Prostate gland (tissue), 2 donors: ENCODE measurements around the gene SEPTIN1. TPM values are rescaled to one million over a fixed set of nuclear protein-coding genes. Genes with fewer than 3 reads are reported as not detected.
A peak's percentile ranks its signal among the peaks of the same experiment; 100 is the strongest.

ENCODE experiments used
- DNase-seq: peaks from one replicate; pipeline ENCODE4 v3.0.0-alpha.2; 2019; ENCODE audit warnings: low spot score
- H3K27ac ChIP-seq, 2 donors: fragments of 200-600 bp; sonication (generic); 2 replicates each; pipeline ENCODE4 v1.5.1; 2017 to 2019
- H3K27me3 ChIP-seq: fragments of 200-600 bp; sonication (generic); replicated peaks from 2 replicates; pipeline ENCODE4 v1.5.1; 2019; ENCODE audit not compliant: insufficient read depth
- H3K36me3 ChIP-seq, 2 donors: fragments of 200-600 bp; sonication (generic); 1 replicate in 1 of 2; 2 replicates in 1 of 2; pipeline versions ENCODE4 v1.5.1 to v1.8.1; 2017 to 2019
- H3K4me1 ChIP-seq: fragments of 200-600 bp; sonication (generic); replicated peaks from 2 replicates; pipeline ENCODE4 v1.5.1; 2019
- H3K4me3 ChIP-seq, 2 donors: fragments of 200-600 bp; sonication (generic); 2 replicates each; pipeline ENCODE4 v1.5.1; 2017 to 2019
- H3K9me3 ChIP-seq: fragments of 200-600 bp; sonication (generic); 2 replicates; pipeline ENCODE4 v1.5.1; 2017
- CTCF ChIP-seq, 4 experiments: fragments of 200-600 bp in 2 of 4; fragments of 450-650 bp in 2 of 4; sonication (generic) in 2 of 4; IDR thresholded peaks; 1 replicate in 3 of 4; 2 replicates in 1 of 4; pipeline ENCODE4 v1.5.1; 2016 to 2019; ENCODE audit warnings: antibody characterized with exemption in 4 of 4, mild to moderate bottlenecking in 2 of 4, moderate library complexity in 2 of 4
- POLR2A ChIP-seq: fragments of 450-650 bp; IDR thresholded peaks from one replicate; pipeline ENCODE4 v1.6.1; 2016; ENCODE audit warnings: antibody characterized with exemption, mild to moderate bottlenecking
- POLR2AphosphoS5 ChIP-seq: sonication (generic); formaldehyde crosslinking; IDR thresholded peaks from one replicate; pipeline ENCODE4 v1.6.1; 2017; ENCODE audit warnings: antibody characterized with exemption
- WGBS: methylation state at CpG from one replicate; pipeline ENCODE4 v1.1.5; 2018; 5-methylcytosine and 5-hydroxymethylcytosine counted together
- intact Hi-C: fragments of 100-400 bp; cut with DNase I; formaldehyde crosslinking; loops from one replicate; pipeline ENCODE4 v1.14.2; 2022
- total RNA-seq, 2 donors: library from RNA; depleted of rRNA; stranded (reverse); fragments of >200 nt; gene quantifications; one replicate each; pipeline ENCODE4 v1.1.0, GENCODE V29; 2016

The SEPTIN1 gene
- total RNA-seq, 2 donors from 2014 or later = 3.0 to 4.2 TPM

GRCh38 chr16:30357085-30357714 is 25.2 kb downstream of the SEPTIN1 start:
- peak overlapping the region in 1 of 2 donors; percentile 1 for H3K27ac ChIP-seq
- H3K4me1 ChIP-seq = peaks cover 15% of the 10 kb centered on the region

GRCh38 chr16:30356401-30357084 is 25.8 kb downstream of the SEPTIN1 start:
- DNase-seq = no peak
- Histone ChIP-seq H3K36me3 (no peaks in the 10 kb centered on the region), H3K4me1 (peaks cover 16% of the 10 kb centered on the region), H3K4me3 (peak overlapping the region in 1 of 2 donors; percentile 94), H3K27ac (peak overlapping the region; percentile 94), H3K9me3 (no peaks in the 10 kb centered on the region), H3K27me3 (no peaks in the 10 kb centered on the region)
- TF ChIP-seq CTCF (IDR thresholded peaks at IDR 0.05) = no peak
- no peak for TF ChIP-seq POLR2AphosphoS5
- no peak for TF ChIP-seq POLR2A
- WGBS = 55% methylated on average over 12 of the region's 12 CpGs
- intact Hi-C loops = no loop called here

More at GRCh38 chr16:30357085-30357714, 25.2 kb downstream of the SEPTIN1 start:
- Histone ChIP-seq H3K4me3 (no peak overlapping the region), H3K36me3 (no peaks in the 10 kb centered on the region), H3K27me3 (no peaks in the 10 kb centered on the region), H3K9me3 (no peaks in the 10 kb centered on the region)
- 54% methylated on average over 5 of the region's 5 CpGs for WGBS
- intact Hi-C loops = no loop called here
- TF ChIP-seq POLR2A (no peak), POLR2AphosphoS5 (no peak), CTCF (IDR thresholded peaks at IDR 0.05) (no peak)
- no peak for DNase-seq

GRCh38 chr16:30355954-30356308 is 26.4 kb downstream of the SEPTIN1 start:
- Histone ChIP-seq H3K4me1 (peaks cover 16% of the 10 kb centered on the region), H3K36me3 (peaks cover 0 to 3% of the 10 kb centered on the region in 2 donors)
- no peak for DNase-seq

GRCh38 chr16:30355144-30355953 is 27.0 kb downstream of the SEPTIN1 start, which contains the start of gene CD2BP2:
TSS of gene CD2BP2 (minus strand) at chr16:30355308. CDS start at chr16:30354681, 627 bp downstream.
- H3K27me3 ChIP-seq = no peaks in the 10 kb centered on the region
- H3K36me3 ChIP-seq = peaks cover 0 to 6% of the 10 kb centered on the region in 2 donors
- H3K4me1 ChIP-seq = peaks cover 16% of the 10 kb centered on the region
- TF ChIP-seq POLR2AphosphoS5 (peak; percentile 99), CTCF (IDR thresholded peaks at IDR 0.05) (peak in 1 of 4 experiments; percentile 17), POLR2A (peak; percentile 43)
- H3K9me3 ChIP-seq = no peaks in the 10 kb centered on the region
- peak within 1 kb of the TSS; percentile 94 for H3K27ac ChIP-seq
- WGBS = under 1% methylated on average over 45 of the region's 45 CpGs
- intact Hi-C loops = no loop called here
- peak within 1 kb of the TSS; percentile 94 to 96 for H3K4me3 ChIP-seq
- DNase-seq = peak; percentile 97

More at GRCh38 chr16:30355954-30356308, 26.4 kb downstream of the SEPTIN1 start:
- TF ChIP-seq CTCF (IDR thresholded peaks at IDR 0.05) = no peak
- TF ChIP-seq POLR2A = no peak
- TF ChIP-seq POLR2AphosphoS5 = no peak
- H3K9me3 ChIP-seq = no peaks in the 10 kb centered on the region
- intact Hi-C loops = no loop called here
- H3K4me3 ChIP-seq = peak overlapping the region; percentile 94 to 96
- 42% methylated on average over 7 of the region's 7 CpGs for WGBS
- no peaks in the 10 kb centered on the region for H3K27me3 ChIP-seq
- peak overlapping the region; percentile 94 for H3K27ac ChIP-seq
